Fibroblast of lung (primary cell): ENCODE measurements around the gene LRMDA. TPM values are rescaled to one million over a fixed set of nuclear protein-coding genes. Genes with fewer than 3 reads are reported as not detected.
A peak's percentile ranks its signal among the peaks of the same experiment; 100 is the strongest.

ENCODE experiments used
- DNase-seq, 2 donors: peaks; one replicate each; pipeline versions ENCODE4 v3.0.0 to v3.0.0-alpha.2; 2010; ENCODE audit warnings: low read depth in 2 of 2
- H2AFZ ChIP-seq: 2 replicates; pipeline ENCODE4 v1.5.1; 2012; ENCODE audit warnings: low read length, control low read depth, inconsistent platforms
- H3K27ac ChIP-seq: 2 replicates; pipeline ENCODE4 v1.5.1; 2011; ENCODE audit warnings: low read length, control low read depth; ENCODE audit not compliant: insufficient read depth
- H3K27me3 ChIP-seq: 2 replicates; pipeline ENCODE4 v1.5.1; 2011; ENCODE audit warnings: mild to moderate bottlenecking, low read length; ENCODE audit not compliant: control insufficient read depth, insufficient read depth
- H3K36me3 ChIP-seq: 2 replicates; pipeline ENCODE4 v1.5.1; 2011; ENCODE audit warnings: low read length; ENCODE audit not compliant: control insufficient read depth, insufficient read depth
- H3K4me1 ChIP-seq: 2 replicates; pipeline ENCODE4 v1.5.1; 2011; ENCODE audit warnings: low read length; ENCODE audit not compliant: control insufficient read depth, insufficient read depth; ENCODE audit errors: extremely low read depth
- H3K4me2 ChIP-seq: 2 replicates; pipeline ENCODE4 v1.5.1; 2011; ENCODE audit warnings: low read length, control low read depth; ENCODE audit not compliant: insufficient read depth; ENCODE audit errors: extremely low read depth
- H3K4me3 ChIP-seq, 4 experiments: fragments of 200-600 bp in 1 of 4; sonication (generic) in 1 of 4; replicated peaks in 1 of 4; 2 replicates each; pipeline ENCODE4 v1.5.1; 2011 to 2016; ENCODE audit warnings: low read length in 4 of 4, low read depth in 3 of 4, mild to moderate bottlenecking in 3 of 4, control low read depth in 2 of 4, inconsistent platforms in 1 of 4, mixed read lengths in 1 of 4; ENCODE audit not compliant: insufficient read depth in 1 of 4; ENCODE audit errors: control extremely low read depth in 1 of 4
- H3K79me2 ChIP-seq: 2 replicates; pipeline ENCODE4 v1.5.1; 2012; ENCODE audit warnings: mild to moderate bottlenecking, low read length, inconsistent platforms; ENCODE audit not compliant: control insufficient read depth, insufficient read depth
- H3K9ac ChIP-seq: 2 replicates; pipeline ENCODE4 v1.5.1; 2011; ENCODE audit warnings: mild to moderate bottlenecking, low read length, control low read depth; ENCODE audit not compliant: insufficient read depth
- H3K9me3 ChIP-seq: 2 replicates; pipeline ENCODE4 v1.5.1; 2012; ENCODE audit warnings: low read depth, low read length; ENCODE audit not compliant: control insufficient read depth, insufficient read depth
- H4K20me1 ChIP-seq: 2 replicates; pipeline ENCODE4 v1.5.1; 2011; ENCODE audit warnings: low read length; ENCODE audit not compliant: control insufficient read depth, insufficient read depth; ENCODE audit errors: extremely low read depth
- EZH2 ChIP-seq: IDR thresholded peaks from 2 replicates; pipeline ENCODE4 v1.5.1; 2012; ENCODE audit warnings: low read length, control low read depth, mild to moderate bottlenecking; ENCODE audit errors: missing control alignments
- polyA plus RNA-seq, 2 donors: library from polyadenylated mRNA; depleted of rRNA in 1 of 2; stranded (reverse) in 1 of 2; unstranded in 1 of 2; fragments of >200 nt; gene quantifications; 2 replicates each; pipeline ENCODE4 v1.2.1, GENCODE V29; 2011 to 2012; ENCODE audit warnings: missing spikeins in 1 of 2
- total RNA-seq: library from RNA; depleted of rRNA; stranded (reverse); fragments of >200 nt; gene quantifications from 2 replicates; pipeline ENCODE4 v1.2.1, GENCODE V29; 2014
- TF ChIP-seq, protein P1 (sequence below), 2 donors: IDR thresholded peaks in 1 of 2; conservative IDR thresholded peaks in 1 of 2; 1 replicate in 1 of 2; 2 replicates in 1 of 2; pipeline ENCODE4 v1.5.1; 2011 to 2012; ENCODE audit warnings: low read length in 2 of 2, control low read depth in 1 of 2, inconsistent platforms in 1 of 2, low read depth in 1 of 2, mild to moderate bottlenecking in 1 of 2

The LRMDA gene
- total and polyA plus RNA-seq, 2 donors (not counting 1 experiment from before 2014, with no cell fraction given): 1.7 to 2.0 TPM

DNA sequence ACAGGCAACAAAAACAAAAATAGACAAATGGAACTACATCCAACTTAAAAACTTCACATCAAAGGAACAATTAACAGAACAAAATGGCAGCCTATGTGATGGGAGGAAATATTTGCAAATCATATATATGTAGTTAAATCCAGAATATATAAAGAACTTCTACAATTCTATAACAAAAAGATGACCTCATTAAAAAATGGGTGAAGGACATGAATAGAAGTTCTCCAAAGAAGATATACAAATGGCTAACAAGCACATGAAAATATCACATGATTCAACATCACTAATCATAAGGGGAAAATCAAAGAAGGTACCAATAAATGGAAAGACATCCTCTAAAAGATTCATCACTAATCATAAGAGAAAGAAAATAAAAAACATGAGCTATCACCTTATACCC is 416.1 kb downstream of the LRMDA start:
- Histone ChIP-seq H3K79me2 (no peaks in the 10 kb centered on the region), H3K27me3 (no peaks in the 10 kb centered on the region), H3K4me2 (no peak overlapping the region), H3K9me3 (no peaks in the 10 kb centered on the region), H3K36me3 (no peaks in the 10 kb centered on the region), H3K4me1 (no peaks in the 10 kb centered on the region), H3K4me3 (no peak overlapping the region), H4K20me1 (no peaks in the 10 kb centered on the region), H3K9ac (no peak overlapping the region), H3K27ac (no peak overlapping the region), H2AFZ (no peak overlapping the region)
- DNase-seq: no peak
- TF ChIP-seq EZH2: no peak

DNA sequence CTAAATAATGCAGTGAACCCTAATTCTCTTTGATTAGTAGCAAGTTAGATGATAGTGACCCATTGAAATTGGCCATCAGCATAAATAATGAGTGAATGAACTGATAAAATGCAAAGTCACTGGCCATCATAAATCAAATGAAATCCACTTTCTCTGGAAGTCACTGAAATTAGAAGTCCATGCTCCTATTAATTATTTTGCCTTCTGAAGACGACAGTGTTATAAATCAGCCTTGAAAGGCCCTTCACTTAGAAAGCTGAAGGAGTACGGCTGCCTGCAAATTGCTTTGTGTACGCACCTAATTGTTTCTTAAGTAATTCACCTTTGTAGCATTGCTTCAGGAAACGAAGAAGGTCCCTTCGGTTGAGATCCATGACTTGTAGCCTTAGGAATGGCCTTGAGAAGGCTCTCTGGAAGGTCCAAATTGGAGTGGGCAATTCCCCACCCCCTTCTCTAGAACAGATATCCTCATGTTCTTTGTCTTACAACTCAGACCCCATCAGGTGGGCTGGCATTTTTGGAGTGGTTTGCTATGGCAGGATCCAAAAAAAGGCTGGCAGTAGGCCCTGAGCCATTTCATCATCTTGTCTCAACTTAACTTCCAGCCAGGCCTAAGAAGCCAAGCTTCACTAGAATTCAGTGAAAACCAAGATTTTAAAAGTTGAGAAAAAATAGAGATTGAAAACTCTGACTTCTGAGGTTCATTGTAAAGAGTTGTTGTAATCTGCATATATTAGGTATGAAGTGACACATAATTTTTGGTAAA is 420.3 kb downstream of the LRMDA start:
- no peak overlapping the region for H3K4me2 ChIP-seq
- H3K36me3 ChIP-seq: no peaks in the 10 kb centered on the region
- H3K4me1 ChIP-seq: no peaks in the 10 kb centered on the region
- no peak overlapping the region for H3K27ac ChIP-seq
- no peak overlapping the region for H3K4me3 ChIP-seq
- H3K79me2 ChIP-seq: no peaks in the 10 kb centered on the region
- H3K9ac ChIP-seq: no peak overlapping the region
- no peak for DNase-seq
- no peaks in the 10 kb centered on the region for H4K20me1 ChIP-seq
- no peak for TF ChIP-seq EZH2
- TF ChIP-seq, protein P1, sequence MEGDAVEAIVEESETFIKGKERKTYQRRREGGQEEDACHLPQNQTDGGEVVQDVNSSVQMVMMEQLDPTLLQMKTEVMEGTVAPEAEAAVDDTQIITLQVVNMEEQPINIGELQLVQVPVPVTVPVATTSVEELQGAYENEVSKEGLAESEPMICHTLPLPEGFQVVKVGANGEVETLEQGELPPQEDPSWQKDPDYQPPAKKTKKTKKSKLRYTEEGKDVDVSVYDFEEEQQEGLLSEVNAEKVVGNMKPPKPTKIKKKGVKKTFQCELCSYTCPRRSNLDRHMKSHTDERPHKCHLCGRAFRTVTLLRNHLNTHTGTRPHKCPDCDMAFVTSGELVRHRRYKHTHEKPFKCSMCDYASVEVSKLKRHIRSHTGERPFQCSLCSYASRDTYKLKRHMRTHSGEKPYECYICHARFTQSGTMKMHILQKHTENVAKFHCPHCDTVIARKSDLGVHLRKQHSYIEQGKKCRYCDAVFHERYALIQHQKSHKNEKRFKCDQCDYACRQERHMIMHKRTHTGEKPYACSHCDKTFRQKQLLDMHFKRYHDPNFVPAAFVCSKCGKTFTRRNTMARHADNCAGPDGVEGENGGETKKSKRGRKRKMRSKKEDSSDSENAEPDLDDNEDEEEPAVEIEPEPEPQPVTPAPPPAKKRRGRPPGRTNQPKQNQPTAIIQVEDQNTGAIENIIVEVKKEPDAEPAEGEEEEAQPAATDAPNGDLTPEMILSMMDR (conservative IDR thresholded peaks at IDR 0.05 in 1 of 2, IDR thresholded peaks at IDR 0.05 in 1 of 2; ENCODE audit: low read depth in 1 of 2, low read length in 2 of 2): no peak
- H3K27me3 ChIP-seq: no peaks in the 10 kb centered on the region
- H3K9me3 ChIP-seq: no peaks in the 10 kb centered on the region
- no peak overlapping the region for H2AFZ ChIP-seq

DNA sequence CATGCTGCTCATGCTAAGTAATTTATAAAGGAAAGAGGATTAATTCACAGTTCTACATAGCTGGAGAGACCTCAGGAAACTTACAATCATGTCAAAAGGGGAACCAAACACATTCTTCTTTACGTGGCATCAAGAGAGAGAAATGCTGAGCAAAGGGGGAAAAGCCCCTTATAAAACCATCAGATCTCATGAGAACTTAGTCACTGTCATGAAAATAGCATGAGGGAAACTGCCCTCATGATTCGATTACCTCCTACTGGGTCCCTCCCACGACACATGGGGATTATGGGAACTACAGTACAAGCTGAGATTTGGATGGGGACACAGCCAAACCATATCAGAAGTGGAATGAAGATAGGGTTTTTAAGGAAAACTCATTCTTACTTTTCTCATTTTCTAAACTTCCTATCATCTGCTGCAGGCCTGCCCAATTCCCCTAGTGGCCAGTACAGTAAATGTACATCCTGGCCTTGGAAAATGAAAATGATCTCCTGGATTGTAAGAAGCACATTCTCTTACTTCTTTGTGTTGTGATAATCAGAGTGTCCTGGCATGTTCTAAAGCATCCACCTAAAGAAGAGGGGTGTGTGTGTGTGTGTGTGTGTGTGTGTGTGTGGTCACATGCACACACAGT is 421.5 kb downstream of the LRMDA start:
- H3K4me2 ChIP-seq: no peak overlapping the region
- no peaks in the 10 kb centered on the region for H3K36me3 ChIP-seq
- H4K20me1 ChIP-seq: no peaks in the 10 kb centered on the region
- H3K79me2 ChIP-seq: no peaks in the 10 kb centered on the region
- no peaks in the 10 kb centered on the region for H3K27me3 ChIP-seq
- no peak overlapping the region for H3K27ac ChIP-seq
- no peaks in the 10 kb centered on the region for H3K4me1 ChIP-seq
- no peak for TF ChIP-seq EZH2
- TF ChIP-seq, protein P1 (conservative IDR thresholded peaks at IDR 0.05 in 1 of 2, IDR thresholded peaks at IDR 0.05 in 1 of 2; ENCODE audit: low read depth in 1 of 2, low read length in 2 of 2): peak; percentile 32 to 49
- H3K9ac ChIP-seq: no peak overlapping the region
- no peak overlapping the region for H2AFZ ChIP-seq
- H3K4me3 ChIP-seq: no peak overlapping the region
- no peaks in the 10 kb centered on the region for H3K9me3 ChIP-seq
- peak in 1 of 2 donors; percentile 6 for DNase-seq
